ENCODE results near the gene RAB11FIP5. TPM values are rescaled to one million over a fixed set of nuclear protein-coding genes. Genes with fewer than 3 reads are reported as not detected.

RAB11FIP5 gene
- total and polyA plus RNA-seq, 2 donors from 2014 or later, result 49.6 to 57.1 TPM

DNA sequence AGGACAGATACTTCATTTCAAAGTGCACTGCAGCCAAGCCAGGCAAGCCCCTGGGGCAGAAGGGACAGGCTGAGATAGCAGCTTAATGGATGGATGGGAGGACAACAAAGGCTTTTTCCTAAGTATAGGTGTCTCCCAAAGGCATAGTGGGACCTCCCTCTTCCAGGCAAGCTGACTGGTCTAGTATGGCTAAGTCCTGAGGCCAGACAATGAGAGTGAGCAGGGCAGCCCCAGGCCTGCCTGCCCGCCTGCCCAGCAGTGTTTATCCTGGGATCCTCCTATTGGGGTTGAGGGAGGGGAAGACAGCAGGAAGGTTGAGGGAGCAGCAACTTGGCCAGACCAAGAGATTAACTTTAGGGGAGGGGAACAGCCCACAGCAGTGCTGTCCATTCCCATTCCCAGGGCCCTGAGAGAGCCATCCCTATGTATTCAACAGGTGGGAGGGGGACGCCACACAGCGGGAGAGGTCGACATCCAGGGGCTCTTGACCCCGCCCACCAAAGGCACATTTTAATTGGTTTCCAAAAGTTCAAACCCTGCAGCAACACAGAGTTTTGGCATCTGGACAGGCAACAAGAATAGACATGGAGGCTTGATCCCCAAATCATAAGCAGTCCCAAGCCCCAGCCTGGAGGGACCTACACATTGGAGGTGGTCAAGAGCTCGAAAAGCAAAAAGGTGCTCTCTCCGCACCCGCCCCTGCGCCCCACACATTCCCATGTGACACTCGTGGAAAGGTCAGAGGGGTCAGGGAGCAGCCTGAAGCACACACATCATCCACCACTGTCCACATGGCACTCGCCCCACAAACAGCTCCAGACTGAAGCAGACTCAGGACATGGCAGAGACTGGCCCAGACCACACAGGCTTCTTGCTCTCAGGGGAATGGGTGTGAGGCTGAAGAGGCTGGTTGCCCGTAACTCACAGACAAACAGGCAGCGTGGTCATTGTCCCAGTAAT, 38.4 kb downstream of the RAB11FIP5 start:
- H3K27ac ChIP-seq (ENCODE audit: low read depth in 2 of 2, low read length in 2 of 2), result no peak overlapping the region
- H3K27me3 ChIP-seq (ENCODE audit: control insufficient read depth, insufficient read depth, low read length), result no peaks in the 10 kb centered on the region
- peaks cover 0 to 15% (median 3%) of the 10 kb centered on the region in 3 donors for H3K36me3 ChIP-seq (ENCODE audit: control insufficient read depth in 2 of 3, insufficient read depth in 3 of 3, low read length in 3 of 3)
- TF ChIP-seq, protein P1, sequence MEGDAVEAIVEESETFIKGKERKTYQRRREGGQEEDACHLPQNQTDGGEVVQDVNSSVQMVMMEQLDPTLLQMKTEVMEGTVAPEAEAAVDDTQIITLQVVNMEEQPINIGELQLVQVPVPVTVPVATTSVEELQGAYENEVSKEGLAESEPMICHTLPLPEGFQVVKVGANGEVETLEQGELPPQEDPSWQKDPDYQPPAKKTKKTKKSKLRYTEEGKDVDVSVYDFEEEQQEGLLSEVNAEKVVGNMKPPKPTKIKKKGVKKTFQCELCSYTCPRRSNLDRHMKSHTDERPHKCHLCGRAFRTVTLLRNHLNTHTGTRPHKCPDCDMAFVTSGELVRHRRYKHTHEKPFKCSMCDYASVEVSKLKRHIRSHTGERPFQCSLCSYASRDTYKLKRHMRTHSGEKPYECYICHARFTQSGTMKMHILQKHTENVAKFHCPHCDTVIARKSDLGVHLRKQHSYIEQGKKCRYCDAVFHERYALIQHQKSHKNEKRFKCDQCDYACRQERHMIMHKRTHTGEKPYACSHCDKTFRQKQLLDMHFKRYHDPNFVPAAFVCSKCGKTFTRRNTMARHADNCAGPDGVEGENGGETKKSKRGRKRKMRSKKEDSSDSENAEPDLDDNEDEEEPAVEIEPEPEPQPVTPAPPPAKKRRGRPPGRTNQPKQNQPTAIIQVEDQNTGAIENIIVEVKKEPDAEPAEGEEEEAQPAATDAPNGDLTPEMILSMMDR (IDR thresholded peaks at IDR 0.05; ENCODE audit: borderline replicate concordance, extremely low read depth, insufficient read depth), result no peak
- H3K9me3 ChIP-seq (ENCODE audit: control insufficient read depth in 2 of 3, insufficient read depth in 1 of 3, low read length in 3 of 3), result no peaks in the 10 kb centered on the region
- H3K4me1 ChIP-seq (ENCODE audit: control insufficient read depth in 2 of 3, insufficient read depth in 2 of 3, low read depth in 1 of 3, low read length in 3 of 3), result peaks cover 0 to 36% (median 16%) of the 10 kb centered on the region in 3 donors
- H3K9ac ChIP-seq (ENCODE audit: low read length in 3 of 3), result no peak overlapping the region
- DNase-seq (peak in 1 of 5 donors; percentile 47), FAIRE-seq (no peak)
- intact Hi-C loops (cut with DNase I), result no loop called here
- H3K4me3 ChIP-seq (ENCODE audit: low read length in 3 of 3), result no peak overlapping the region

GRCh38 chr2:73072416-73072815, 40.3 kb downstream of the RAB11FIP5 start:
- DNase-seq (no peak), FAIRE-seq (no peak)
- Histone ChIP-seq H3K4me1 (ENCODE audit: control insufficient read depth in 2 of 3, insufficient read depth in 2 of 3, low read depth in 1 of 3, low read length in 3 of 3) (peaks cover 0 to 25% (median 16%) of the 10 kb centered on the region in 3 donors), H3K27me3 (ENCODE audit: control insufficient read depth, insufficient read depth, low read length) (no peaks in the 10 kb centered on the region), H3K4me3 (ENCODE audit: low read length in 3 of 3) (peak overlapping the region in 1 of 3 donors; percentile 85), H3K27ac (ENCODE audit: low read depth in 2 of 2, low read length in 2 of 2) (peak overlapping the region; percentile 94 to 98), H3K36me3 (ENCODE audit: control insufficient read depth in 2 of 3, insufficient read depth in 3 of 3, low read length in 3 of 3) (peaks cover 0 to 9% (median 3%) of the 10 kb centered on the region in 3 donors), H3K9me3 (ENCODE audit: control insufficient read depth in 2 of 3, insufficient read depth in 1 of 3, low read length in 3 of 3) (no peaks in the 10 kb centered on the region), H3K9ac (ENCODE audit: low read length in 3 of 3) (peak overlapping the region in 1 of 3 donors; percentile 81)
- intact Hi-C loops (cut with DNase I), result no loop called here
- TF ChIP-seq, protein P1 (IDR thresholded peaks at IDR 0.05; ENCODE audit: borderline replicate concordance, extremely low read depth, insufficient read depth), result no peak

DNA sequence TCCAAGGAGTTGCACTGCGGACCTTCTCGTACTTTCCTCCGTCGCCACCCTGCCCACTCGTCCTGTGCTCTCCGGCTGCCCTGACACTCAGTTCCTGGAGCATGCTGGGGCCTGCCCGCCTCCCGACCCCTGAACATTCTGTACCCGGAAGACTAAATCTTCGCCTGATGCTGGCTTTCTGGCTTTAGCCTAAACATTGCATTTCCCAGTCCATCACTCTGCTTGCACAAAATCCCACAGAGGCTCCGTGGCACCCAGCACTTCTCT, 40.7 kb downstream of the RAB11FIP5 start:
- TF ChIP-seq, protein P1 (IDR thresholded peaks at IDR 0.05; ENCODE audit: borderline replicate concordance, extremely low read depth, insufficient read depth), result no peak
- no peaks in the 10 kb centered on the region for H3K9me3 ChIP-seq (ENCODE audit: control insufficient read depth in 2 of 3, insufficient read depth in 1 of 3, low read length in 3 of 3)
- peak overlapping the region; percentile 94 to 98 for H3K27ac ChIP-seq (ENCODE audit: low read depth in 2 of 2, low read length in 2 of 2)
- DNase-seq (peak in 1 of 5 donors; percentile 88), FAIRE-seq (no peak)
- intact Hi-C loops (cut with DNase I), result no loop called here
- H3K4me3 ChIP-seq (ENCODE audit: low read length in 3 of 3), result peak overlapping the region; percentile 78 to 85 (median 83)
- peak overlapping the region; percentile 15 to 81 (median 58) for H3K9ac ChIP-seq (ENCODE audit: low read length in 3 of 3)
- peaks cover 0 to 23% (median 13%) of the 10 kb centered on the region in 3 donors for H3K4me1 ChIP-seq (ENCODE audit: control insufficient read depth in 2 of 3, insufficient read depth in 2 of 3, low read depth in 1 of 3, low read length in 3 of 3)
- peaks cover 0 to 9% (median 3%) of the 10 kb centered on the region in 3 donors for H3K36me3 ChIP-seq (ENCODE audit: control insufficient read depth in 2 of 3, insufficient read depth in 3 of 3, low read length in 3 of 3)
- H3K27me3 ChIP-seq (ENCODE audit: control insufficient read depth, insufficient read depth, low read length), result no peaks in the 10 kb centered on the region

All from kidney (tissue), 14 donors.